HEK293 (cell line): Measurements from ENCODE around the gene MSH6.

ENCODE experiments used
- GLIS2 ChIP-seq: fragments of 450-650 bp; formaldehyde crosslinking; IDR thresholded peaks from 2 replicates; pipeline ENCODE4 v1.5.1; 2016; ENCODE audit warnings: missing biosample characterization, missing genetic modification characterization
- KLF1 ChIP-seq: fragments of 450-650 bp; formaldehyde crosslinking; IDR thresholded peaks from 2 replicates; pipeline ENCODE4 v1.5.1; 2016; ENCODE audit warnings: missing biosample characterization, missing genetic modification characterization
- OSR2 ChIP-seq: fragments of 450-650 bp; formaldehyde crosslinking; IDR thresholded peaks from 2 replicates; pipeline ENCODE4 v1.5.1; 2016; ENCODE audit warnings: missing biosample characterization, missing genetic modification characterization
- PBX3 ChIP-seq: sonication (generic); formaldehyde crosslinking; IDR thresholded peaks from 2 replicates; pipeline ENCODE4 v1.8.1; 2022; ENCODE audit warnings: mild to moderate bottlenecking, moderate library complexity, missing genetic modification reagents
- RBAK ChIP-seq: fragments of 450-650 bp; formaldehyde crosslinking; IDR thresholded peaks from 2 replicates; pipeline ENCODE4 v1.5.1; 2016; ENCODE audit warnings: missing biosample characterization, missing genetic modification characterization
- REPIN1 ChIP-seq: fragments of 450-650 bp; formaldehyde crosslinking; IDR thresholded peaks from 2 replicates; pipeline ENCODE4 v1.5.1; 2017; ENCODE audit warnings: missing biosample characterization, missing genetic modification characterization, low read depth
- SP3 ChIP-seq: fragments of 450-650 bp; formaldehyde crosslinking; IDR thresholded peaks from 2 replicates; pipeline ENCODE4 v1.5.1; 2016; ENCODE audit warnings: missing biosample characterization, missing genetic modification characterization
- TRIM28 ChIP-seq: IDR thresholded peaks from 2 replicates; pipeline ENCODE4 v1.6.1; 2011; ENCODE audit warnings: low read length, control low read depth, borderline replicate concordance
- ZBTB1 ChIP-seq: fragments of 450-650 bp; formaldehyde crosslinking; IDR thresholded peaks from 2 replicates; pipeline ENCODE4 v1.5.1; 2016; ENCODE audit warnings: missing biosample characterization, missing genetic modification characterization
- ZBTB20 ChIP-seq: fragments of 450-650 bp; formaldehyde crosslinking; IDR thresholded peaks from 2 replicates; pipeline ENCODE4 v1.5.1; 2016; ENCODE audit warnings: missing biosample characterization, missing genetic modification characterization
- ZBTB7A ChIP-seq: fragments of 450-650 bp; formaldehyde crosslinking; IDR thresholded peaks from 2 replicates; pipeline ENCODE4 v1.5.1; 2016; ENCODE audit warnings: low read depth, missing biosample characterization, missing genetic modification characterization
- ZFHX2 ChIP-seq: fragments of 450-650 bp; formaldehyde crosslinking; conservative IDR thresholded peaks from 2 replicates; pipeline ENCODE4 v1.5.1; 2016; ENCODE audit warnings: missing biosample characterization, missing genetic modification characterization
- ZFP3 ChIP-seq: fragments of 450-650 bp; formaldehyde crosslinking; IDR thresholded peaks from 2 replicates; pipeline ENCODE4 v1.5.1; 2016; ENCODE audit warnings: low read depth, missing biosample characterization, missing genetic modification characterization
- ZFP69B ChIP-seq: fragments of 450-650 bp; formaldehyde crosslinking; IDR thresholded peaks from 2 replicates; pipeline ENCODE4 v1.5.1; 2016; ENCODE audit warnings: missing biosample characterization, missing genetic modification characterization
- ZNF140 ChIP-seq: fragments of 450-650 bp; formaldehyde crosslinking; IDR thresholded peaks from 2 replicates; pipeline ENCODE4 v1.5.1; 2016; ENCODE audit warnings: missing biosample characterization, missing genetic modification characterization
- ZNF239 ChIP-seq: fragments of 450-650 bp; formaldehyde crosslinking; IDR thresholded peaks from 2 replicates; pipeline ENCODE4 v1.5.1; 2016; ENCODE audit warnings: missing biosample characterization, missing genetic modification characterization
- ZNF48 ChIP-seq: fragments of 450-650 bp; formaldehyde crosslinking; IDR thresholded peaks from 2 replicates; pipeline ENCODE4 v1.5.1; 2016; ENCODE audit warnings: missing biosample characterization, missing genetic modification characterization
- ZNF501 ChIP-seq: fragments of 450-650 bp; formaldehyde crosslinking; IDR thresholded peaks from 2 replicates; pipeline ENCODE4 v1.5.1; 2016; ENCODE audit warnings: missing biosample characterization, missing genetic modification characterization
- ZNF510 ChIP-seq: fragments of 450-650 bp; formaldehyde crosslinking; IDR thresholded peaks from 2 replicates; pipeline ENCODE4 v1.5.1; 2018; ENCODE audit warnings: mild to moderate bottlenecking, missing genetic modification characterization, missing biosample characterization; ENCODE audit not compliant: insufficient replicate concordance
- ZNF561 ChIP-seq: fragments of 450-650 bp; IDR thresholded peaks from 2 replicates; pipeline ENCODE4 v1.5.1; 2018; ENCODE audit warnings: missing biosample characterization, missing genetic modification characterization, borderline replicate concordance
- ZNF585B ChIP-seq: fragments of 450-650 bp; formaldehyde crosslinking; IDR thresholded peaks from 2 replicates; pipeline ENCODE4 v1.5.1; 2016; ENCODE audit warnings: missing biosample characterization, missing genetic modification characterization
- ZNF600 ChIP-seq: fragments of 450-650 bp; formaldehyde crosslinking; IDR thresholded peaks from 2 replicates; pipeline ENCODE4 v1.5.1; 2016; ENCODE audit warnings: missing biosample characterization, missing genetic modification characterization
- ZNF623 ChIP-seq: fragments of 450-650 bp; formaldehyde crosslinking; IDR thresholded peaks from 2 replicates; pipeline ENCODE4 v1.5.1; 2016; ENCODE audit warnings: missing biosample characterization, missing genetic modification characterization
- ZNF624 ChIP-seq: fragments of 450-650 bp; formaldehyde crosslinking; IDR thresholded peaks from 2 replicates; pipeline ENCODE4 v1.5.1; 2017; ENCODE audit warnings: missing biosample characterization, missing genetic modification characterization
- ZNF692 ChIP-seq: fragments of 450-650 bp; formaldehyde crosslinking; IDR thresholded peaks from 2 replicates; pipeline ENCODE4 v1.5.1; 2016; ENCODE audit warnings: missing biosample characterization, missing genetic modification characterization
- ZNF830 ChIP-seq: fragments of 450-650 bp; IDR thresholded peaks from 2 replicates; pipeline ENCODE4 v1.5.0; 2018; ENCODE audit warnings: missing biosample characterization, missing genetic modification characterization, low read depth, mild to moderate bottlenecking, moderate library complexity
- TF ChIP-seq, protein P1 (sequence below): fragments of 450-650 bp; formaldehyde crosslinking; IDR thresholded peaks from 2 replicates; pipeline ENCODE4 v1.5.1; 2017; ENCODE audit warnings: missing biosample characterization, missing genetic modification characterization
- TF ChIP-seq, protein P2 (sequence below): fragments of 450-650 bp; formaldehyde crosslinking; IDR thresholded peaks from 2 replicates; pipeline ENCODE4 v1.5.1; 2016; ENCODE audit warnings: missing biosample characterization, missing genetic modification characterization
- TF ChIP-seq, protein P3 (sequence below): fragments of 450-650 bp; formaldehyde crosslinking; IDR thresholded peaks from 2 replicates; pipeline ENCODE4 v1.5.1; 2016; ENCODE audit warnings: missing biosample characterization, missing genetic modification characterization
- TF ChIP-seq, protein P4 (sequence below): fragments of 450-650 bp; formaldehyde crosslinking; IDR thresholded peaks from 2 replicates; pipeline ENCODE4 v1.5.1; 2017; ENCODE audit warnings: missing biosample characterization, missing genetic modification characterization

Gene MSH6

DNA sequence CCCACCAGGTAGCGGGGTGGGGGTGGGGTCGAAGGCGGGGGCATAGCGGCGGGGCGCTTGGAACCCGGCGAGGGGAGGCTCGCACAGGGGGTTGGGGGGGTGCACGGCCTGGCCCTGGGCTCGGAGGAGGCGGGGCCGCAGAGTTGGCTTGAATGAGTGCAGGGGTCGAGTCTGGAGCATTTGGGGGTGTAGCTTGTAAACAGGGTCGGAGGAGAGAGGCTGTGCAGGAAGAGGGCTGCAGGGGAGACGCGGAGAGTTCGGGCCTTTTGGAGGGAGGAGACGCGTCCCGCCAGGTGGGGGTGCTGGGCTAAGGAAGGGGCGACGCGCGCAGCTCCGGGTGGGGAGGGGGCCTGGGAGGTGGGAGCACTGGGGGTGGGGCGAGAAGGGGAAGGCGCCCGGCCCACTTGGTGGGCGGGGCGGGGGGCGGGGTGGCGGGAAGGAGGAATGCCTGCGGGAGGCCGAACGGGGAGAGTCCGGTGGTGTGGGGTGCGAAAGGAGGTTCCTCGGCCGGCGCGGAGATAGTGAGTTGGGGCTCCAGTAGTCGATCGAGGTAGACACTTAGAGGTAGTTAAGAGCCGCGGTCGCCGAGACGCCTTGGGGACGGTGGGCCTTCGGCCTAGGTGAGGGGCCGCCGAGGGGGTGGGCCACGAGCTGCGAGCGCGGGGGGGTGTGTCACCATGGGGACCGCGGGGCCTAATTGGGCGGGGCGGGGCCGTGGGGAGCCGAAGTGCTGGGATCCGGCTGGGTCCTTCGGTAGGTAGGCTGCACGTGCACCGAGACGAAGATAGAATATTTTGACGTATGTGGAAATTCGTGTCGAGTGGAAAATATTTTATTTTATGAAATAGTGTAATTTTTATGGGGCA, 774 bp downstream of the MSH6 start (continued):
- TF ChIP-seq ZNF585B (tag by site-specific recombination) = no peak
- 0 out of 2 replicates have a peak, but pooled peaks have one; percentile 1 for TF ChIP-seq ZNF501 (tag by site-specific recombination)
- no peak for TF ChIP-seq REPIN1 (tag by site-specific recombination)
- TF ChIP-seq ZBTB7A (tag by site-specific recombination) = no peak
- no peak for TF ChIP-seq RBAK (tag by site-specific recombination)
- no peak for TF ChIP-seq ZNF623 (tag by site-specific recombination)
- TF ChIP-seq ZBTB20 (tag by site-specific recombination) = no peak
- TF ChIP-seq PBX3 = no peak
- no peak for TF ChIP-seq TRIM28
- no peak for TF ChIP-seq ZNF510 (tag by site-specific recombination)
- TF ChIP-seq, protein P1, sequence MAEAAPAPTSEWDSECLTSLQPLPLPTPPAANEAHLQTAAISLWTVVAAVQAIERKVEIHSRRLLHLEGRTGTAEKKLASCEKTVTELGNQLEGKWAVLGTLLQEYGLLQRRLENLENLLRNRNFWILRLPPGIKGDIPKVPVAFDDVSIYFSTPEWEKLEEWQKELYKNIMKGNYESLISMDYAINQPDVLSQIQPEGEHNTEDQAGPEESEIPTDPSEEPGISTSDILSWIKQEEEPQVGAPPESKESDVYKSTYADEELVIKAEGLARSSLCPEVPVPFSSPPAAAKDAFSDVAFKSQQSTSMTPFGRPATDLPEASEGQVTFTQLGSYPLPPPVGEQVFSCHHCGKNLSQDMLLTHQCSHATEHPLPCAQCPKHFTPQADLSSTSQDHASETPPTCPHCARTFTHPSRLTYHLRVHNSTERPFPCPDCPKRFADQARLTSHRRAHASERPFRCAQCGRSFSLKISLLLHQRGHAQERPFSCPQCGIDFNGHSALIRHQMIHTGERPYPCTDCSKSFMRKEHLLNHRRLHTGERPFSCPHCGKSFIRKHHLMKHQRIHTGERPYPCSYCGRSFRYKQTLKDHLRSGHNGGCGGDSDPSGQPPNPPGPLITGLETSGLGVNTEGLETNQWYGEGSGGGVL (tag by site-specific recombination) = peak; percentile 72
- TF ChIP-seq KLF1 (tag by site-specific recombination) = 0 out of 2 replicates have a peak, but pooled peaks have one; percentile 6
- TF ChIP-seq SP3 = peak; percentile 80
- no peak for TF ChIP-seq ZNF830 (tag by site-specific recombination)
- no peak for TF ChIP-seq ZFP3 (tag by site-specific recombination)
- no peak for TF ChIP-seq ZBTB1 (tag by site-specific recombination)
- TF ChIP-seq OSR2 (tag by site-specific recombination) = no peak
- TF ChIP-seq ZNF600 = no peak
- peak; percentile 38; the same call in 1 of the 2 replicates for TF ChIP-seq ZFP69B (tag by site-specific recombination)
- no peak for TF ChIP-seq ZNF48
- TF ChIP-seq, protein P2, sequence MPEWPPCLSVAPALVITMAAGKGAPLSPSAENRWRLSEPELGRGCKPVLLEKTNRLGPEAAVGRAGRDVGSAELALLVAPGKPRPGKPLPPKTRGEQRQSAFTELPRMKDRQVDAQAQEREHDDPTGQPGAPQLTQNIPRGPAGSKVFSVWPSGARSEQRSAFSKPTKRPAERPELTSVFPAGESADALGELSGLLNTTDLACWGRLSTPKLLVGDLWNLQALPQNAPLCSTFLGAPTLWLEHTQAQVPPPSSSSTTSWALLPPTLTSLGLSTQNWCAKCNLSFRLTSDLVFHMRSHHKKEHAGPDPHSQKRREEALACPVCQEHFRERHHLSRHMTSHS (tag by site-specific recombination) = no peak
- 0 out of 2 replicates have a peak, but pooled peaks have one; percentile 24 for TF ChIP-seq ZNF692 (tag by site-specific recombination)
- TF ChIP-seq ZFHX2 (tag by site-specific recombination) = no peak
- TF ChIP-seq, protein P3, sequence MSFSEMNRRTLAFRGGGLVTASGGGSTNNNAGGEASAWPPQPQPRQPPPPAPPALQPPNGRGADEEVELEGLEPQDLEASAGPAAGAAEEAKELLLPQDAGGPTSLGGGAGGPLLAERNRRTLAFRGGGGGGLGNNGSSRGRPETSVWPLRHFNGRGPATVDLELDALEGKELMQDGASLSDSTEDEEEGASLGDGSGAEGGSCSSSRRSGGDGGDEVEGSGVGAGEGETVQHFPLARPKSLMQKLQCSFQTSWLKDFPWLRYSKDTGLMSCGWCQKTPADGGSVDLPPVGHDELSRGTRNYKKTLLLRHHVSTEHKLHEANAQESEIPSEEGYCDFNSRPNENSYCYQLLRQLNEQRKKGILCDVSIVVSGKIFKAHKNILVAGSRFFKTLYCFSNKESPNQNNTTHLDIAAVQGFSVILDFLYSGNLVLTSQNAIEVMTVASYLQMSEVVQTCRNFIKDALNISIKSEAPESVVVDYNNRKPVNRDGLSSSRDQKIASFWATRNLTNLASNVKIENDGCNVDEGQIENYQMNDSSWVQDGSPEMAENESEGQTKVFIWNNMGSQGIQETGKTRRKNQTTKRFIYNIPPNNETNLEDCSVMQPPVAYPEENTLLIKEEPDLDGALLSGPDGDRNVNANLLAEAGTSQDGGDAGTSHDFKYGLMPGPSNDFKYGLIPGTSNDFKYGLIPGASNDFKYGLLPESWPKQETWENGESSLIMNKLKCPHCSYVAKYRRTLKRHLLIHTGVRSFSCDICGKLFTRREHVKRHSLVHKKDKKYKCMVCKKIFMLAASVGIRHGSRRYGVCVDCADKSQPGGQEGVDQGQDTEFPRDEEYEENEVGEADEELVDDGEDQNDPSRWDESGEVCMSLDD (tag by site-specific recombination) = no peak
- no peak for TF ChIP-seq ZNF624 (tag by site-specific recombination)
- peak; percentile 88 for TF ChIP-seq GLIS2 (tag by site-specific recombination)
- no peak for TF ChIP-seq ZNF140 (tag by site-specific recombination)
- TF ChIP-seq ZNF561 = no peak
- TF ChIP-seq, protein P4, sequence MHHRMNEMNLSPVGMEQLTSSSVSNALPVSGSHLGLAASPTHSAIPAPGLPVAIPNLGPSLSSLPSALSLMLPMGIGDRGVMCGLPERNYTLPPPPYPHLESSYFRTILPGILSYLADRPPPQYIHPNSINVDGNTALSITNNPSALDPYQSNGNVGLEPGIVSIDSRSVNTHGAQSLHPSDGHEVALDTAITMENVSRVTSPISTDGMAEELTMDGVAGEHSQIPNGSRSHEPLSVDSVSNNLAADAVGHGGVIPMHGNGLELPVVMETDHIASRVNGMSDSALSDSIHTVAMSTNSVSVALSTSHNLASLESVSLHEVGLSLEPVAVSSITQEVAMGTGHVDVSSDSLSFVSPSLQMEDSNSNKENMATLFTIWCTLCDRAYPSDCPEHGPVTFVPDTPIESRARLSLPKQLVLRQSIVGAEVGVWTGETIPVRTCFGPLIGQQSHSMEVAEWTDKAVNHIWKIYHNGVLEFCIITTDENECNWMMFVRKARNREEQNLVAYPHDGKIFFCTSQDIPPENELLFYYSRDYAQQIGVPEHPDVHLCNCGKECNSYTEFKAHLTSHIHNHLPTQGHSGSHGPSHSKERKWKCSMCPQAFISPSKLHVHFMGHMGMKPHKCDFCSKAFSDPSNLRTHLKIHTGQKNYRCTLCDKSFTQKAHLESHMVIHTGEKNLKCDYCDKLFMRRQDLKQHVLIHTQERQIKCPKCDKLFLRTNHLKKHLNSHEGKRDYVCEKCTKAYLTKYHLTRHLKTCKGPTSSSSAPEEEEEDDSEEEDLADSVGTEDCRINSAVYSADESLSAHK (tag by site-specific recombination) = no peak
- no peak for TF ChIP-seq ZNF239
